GM18499 (cell line): ENCODE results near the gene MIPEP.
"Not testable (repeated sequence)": the region's sequence is repeated elsewhere in the genome, so short reads cannot be mapped to it uniquely, and the experiment has no call there.

ENCODE experiments used
- ATAC-seq: cut with Tn5 transposase; IDR thresholded peaks from one replicate; pipeline ENCODE4 v1.9.1; 2021; ENCODE audit warnings: moderate number of reproducible peaks; ENCODE audit not compliant: insufficient read depth, unreplicated experiment

The MIPEP gene

GRCh38 chr13:23754506-23754905, 134.7 kb downstream of the MIPEP start:
- no peak for ATAC-seq

- no peak for ATAC-seq
Measured at GRCh38 chr13:23753458-23753857, 135.7 kb downstream of the MIPEP start.

- peak; percentile 78 for ATAC-seq
Measured at GRCh38 chr13:23752111-23753001, 136.8 kb downstream of the MIPEP start.

- no peak for ATAC-seq
Measured at GRCh38 chr13:23751195-23751594, 138.0 kb downstream of the MIPEP start.

GRCh38 chr13:23750383-23751121, 138.6 kb downstream of the MIPEP start:
- ATAC-seq, result no peak

GRCh38 chr13:23749288-23749873, 139.8 kb downstream of the MIPEP start:
- no peak for ATAC-seq

GRCh38 chr13:23748109-23748990, 140.8 kb downstream of the MIPEP start:
- no peak for ATAC-seq

GRCh38 chr13:23746141-23746540, 143.1 kb downstream of the MIPEP start:
- ATAC-seq, result not testable (repeated sequence)

- no peak for ATAC-seq
Measured at GRCh38 chr13:23744315-23744714, 144.9 kb downstream of the MIPEP start.

- ATAC-seq, result no peak
Measured at GRCh38 chr13:23743278-23744076, 145.7 kb downstream of the MIPEP start.

GRCh38 chr13:23741879-23742510, 147.2 kb downstream of the MIPEP start:
- no peak for ATAC-seq

GRCh38 chr13:23740002-23740401, 149.2 kb downstream of the MIPEP start:
- no peak for ATAC-seq

GRCh38 chr13:23739596-23739995, 149.6 kb downstream of the MIPEP start:
- no peak for ATAC-seq

- no peak for ATAC-seq
Measured at GRCh38 chr13:23736541-23736940, 152.7 kb downstream of the MIPEP start.

- ATAC-seq, result no peak
Measured at GRCh38 chr13:23735329-23735728, 153.9 kb downstream of the MIPEP start.

GRCh38 chr13:23731709-23732108, 157.5 kb downstream of the MIPEP start:
- ATAC-seq, result no peak

- ATAC-seq, result no peak
Measured at GRCh38 chr13:23730251-23730650, 158.9 kb downstream of the MIPEP start.

GRCh38 chr13:23729531-23729930, 159.7 kb downstream of the MIPEP start:
- no peak for ATAC-seq

- no peak for ATAC-seq
Measured at GRCh38 chr13:23728807-23729206, 160.4 kb downstream of the MIPEP start.
